ENCODE measurements around the gene HDAC8. TPM values are rescaled to one million over a fixed set of nuclear protein-coding genes. Genes with fewer than 3 reads are reported as not detected.
A peak's percentile ranks its signal among the peaks of the same experiment; 100 is the strongest.

The HDAC8 gene
- polyA plus RNA-seq, 1 donor from 2014 or later, result 54.0 TPM

DNA sequence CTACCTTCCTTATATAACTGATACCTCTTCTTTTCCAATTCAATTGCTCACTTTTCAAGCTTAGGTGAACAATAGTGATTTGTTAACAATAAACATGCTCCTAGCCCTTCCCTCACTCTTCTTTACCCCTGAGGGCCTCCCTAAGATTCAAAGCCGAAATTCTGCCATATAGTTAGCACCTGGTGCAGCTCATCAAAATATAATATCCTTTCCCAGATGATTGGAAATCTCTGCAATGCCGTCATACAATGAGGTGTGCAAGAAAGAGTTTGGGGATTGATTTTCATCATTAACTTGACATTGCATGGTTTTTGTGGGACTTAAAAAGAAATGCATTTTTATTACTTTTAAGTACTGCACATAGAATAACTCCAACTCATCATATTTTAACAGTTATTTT, 95.3 kb downstream of the HDAC8 start:
- no peaks in the 10 kb centered on the region for H3F3A ChIP-seq (ENCODE audit: insufficient read depth, low read length, poor library complexity, severe bottlenecking)
- no peaks in the 10 kb centered on the region for H3K79me2 ChIP-seq (replicated peaks; ENCODE audit: insufficient read depth, low read length)
- H3K9ac ChIP-seq (ENCODE audit: low read length), result no peak overlapping the region
- no peaks in the 10 kb centered on the region for H3K9me3 ChIP-seq (ENCODE audit: low read length)
- TF ChIP-seq EZH2 (IDR thresholded peaks at IDR 0.05; ENCODE audit: borderline replicate concordance, insufficient read depth, low read length, poor library complexity, severe bottlenecking) (no peak), EP300 (conservative IDR thresholded peaks at IDR 0.05; ENCODE audit: poor library complexity, severe bottlenecking) (no peak), MXI1 (conservative IDR thresholded peaks at IDR 0.05; ENCODE audit: poor library complexity, severe bottlenecking) (no peak), RAD21 (conservative IDR thresholded peaks at IDR 0.05) (no peak)
- TF ChIP-seq, protein P1, sequence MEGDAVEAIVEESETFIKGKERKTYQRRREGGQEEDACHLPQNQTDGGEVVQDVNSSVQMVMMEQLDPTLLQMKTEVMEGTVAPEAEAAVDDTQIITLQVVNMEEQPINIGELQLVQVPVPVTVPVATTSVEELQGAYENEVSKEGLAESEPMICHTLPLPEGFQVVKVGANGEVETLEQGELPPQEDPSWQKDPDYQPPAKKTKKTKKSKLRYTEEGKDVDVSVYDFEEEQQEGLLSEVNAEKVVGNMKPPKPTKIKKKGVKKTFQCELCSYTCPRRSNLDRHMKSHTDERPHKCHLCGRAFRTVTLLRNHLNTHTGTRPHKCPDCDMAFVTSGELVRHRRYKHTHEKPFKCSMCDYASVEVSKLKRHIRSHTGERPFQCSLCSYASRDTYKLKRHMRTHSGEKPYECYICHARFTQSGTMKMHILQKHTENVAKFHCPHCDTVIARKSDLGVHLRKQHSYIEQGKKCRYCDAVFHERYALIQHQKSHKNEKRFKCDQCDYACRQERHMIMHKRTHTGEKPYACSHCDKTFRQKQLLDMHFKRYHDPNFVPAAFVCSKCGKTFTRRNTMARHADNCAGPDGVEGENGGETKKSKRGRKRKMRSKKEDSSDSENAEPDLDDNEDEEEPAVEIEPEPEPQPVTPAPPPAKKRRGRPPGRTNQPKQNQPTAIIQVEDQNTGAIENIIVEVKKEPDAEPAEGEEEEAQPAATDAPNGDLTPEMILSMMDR (IDR thresholded peaks at IDR 0.05; ENCODE audit: poor library complexity, severe bottlenecking), result no peak
- H3K4me2 ChIP-seq (ENCODE audit: low read length), result no peak overlapping the region
- H4K20me1 ChIP-seq (ENCODE audit: insufficient read depth), result no peaks in the 10 kb centered on the region
- H3K27me3 ChIP-seq (ENCODE audit: insufficient read depth, low read depth, low read length), result no peaks in the 10 kb centered on the region
- no peaks in the 10 kb centered on the region for H3K36me3 ChIP-seq (ENCODE audit: insufficient read depth, low read length)
- no peak overlapping the region for H3K4me3 ChIP-seq (ENCODE audit: low read length)
- H3K27ac ChIP-seq (ENCODE audit: low read length), result no peak overlapping the region
- no peaks in the 10 kb centered on the region for H3K9me2 ChIP-seq (ENCODE audit: insufficient read depth, low read length)
- H2AFZ ChIP-seq (ENCODE audit: low read depth, low read length), result no peak overlapping the region

DNA sequence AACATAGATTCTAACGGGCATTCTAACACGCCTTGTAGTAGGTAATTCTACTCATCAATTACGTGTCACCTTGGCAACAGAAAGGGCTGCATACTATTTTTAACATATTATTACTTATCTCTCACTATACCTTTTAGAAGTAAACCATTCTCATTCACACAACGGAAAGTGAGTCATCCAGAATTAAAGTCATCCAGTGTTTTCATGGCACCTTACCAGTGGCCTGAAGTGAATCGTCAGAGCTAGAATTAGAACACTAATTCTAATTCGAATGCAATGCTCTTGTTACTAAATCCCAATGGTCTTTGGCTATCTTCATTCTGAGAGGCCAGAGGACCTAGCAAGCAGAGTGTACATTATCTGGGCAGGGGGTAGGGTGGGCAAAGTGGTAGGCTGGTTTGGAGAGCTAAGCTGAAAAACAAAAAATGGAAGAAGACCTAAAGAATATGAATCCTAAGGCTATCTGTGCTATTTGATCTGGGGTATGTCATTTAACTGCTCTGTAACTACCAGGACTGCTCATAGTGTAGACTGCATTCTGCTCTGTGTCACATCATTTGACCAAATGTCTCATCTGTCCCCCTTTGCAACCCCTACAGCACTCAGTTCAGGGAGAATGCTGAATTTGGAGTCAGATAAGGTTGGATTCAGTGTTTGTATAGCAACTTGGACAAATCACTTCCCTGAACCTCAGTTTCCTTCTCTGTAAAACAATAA, 96.5 kb downstream of the HDAC8 start:
- no peaks in the 10 kb centered on the region for H3F3A ChIP-seq (ENCODE audit: insufficient read depth, low read length, poor library complexity, severe bottlenecking)
- no peaks in the 10 kb centered on the region for H3K27me3 ChIP-seq (ENCODE audit: insufficient read depth, low read depth, low read length)

More for the DNA sequence above, 96.5 kb downstream of the HDAC8 start:
- Histone ChIP-seq H2AFZ (ENCODE audit: low read depth, low read length) (no peak overlapping the region), H3K9me2 (ENCODE audit: insufficient read depth, low read length) (no peaks in the 10 kb centered on the region), H3K4me3 (ENCODE audit: low read length) (no peak overlapping the region), H3K9me3 (ENCODE audit: low read length) (no peaks in the 10 kb centered on the region), H3K9ac (ENCODE audit: low read length) (no peak overlapping the region), H3K27ac (ENCODE audit: low read length) (peak overlapping the region; percentile 16), H3K79me2 (replicated peaks; ENCODE audit: insufficient read depth, low read length) (no peaks in the 10 kb centered on the region), H4K20me1 (ENCODE audit: insufficient read depth) (no peaks in the 10 kb centered on the region), H3K4me2 (ENCODE audit: low read length) (no peak overlapping the region), H3K36me3 (ENCODE audit: insufficient read depth, low read length) (no peaks in the 10 kb centered on the region)
- TF ChIP-seq, protein P1 (IDR thresholded peaks at IDR 0.05; ENCODE audit: poor library complexity, severe bottlenecking), result no peak
- TF ChIP-seq EZH2 (IDR thresholded peaks at IDR 0.05; ENCODE audit: borderline replicate concordance, insufficient read depth, low read length, poor library complexity, severe bottlenecking), result no peak
- no peak for TF ChIP-seq TAF1 (IDR thresholded peaks at IDR 0.05; ENCODE audit: low read depth)
- TF ChIP-seq MXI1 (conservative IDR thresholded peaks at IDR 0.05; ENCODE audit: poor library complexity, severe bottlenecking), result no peak
- TF ChIP-seq, protein P2, sequence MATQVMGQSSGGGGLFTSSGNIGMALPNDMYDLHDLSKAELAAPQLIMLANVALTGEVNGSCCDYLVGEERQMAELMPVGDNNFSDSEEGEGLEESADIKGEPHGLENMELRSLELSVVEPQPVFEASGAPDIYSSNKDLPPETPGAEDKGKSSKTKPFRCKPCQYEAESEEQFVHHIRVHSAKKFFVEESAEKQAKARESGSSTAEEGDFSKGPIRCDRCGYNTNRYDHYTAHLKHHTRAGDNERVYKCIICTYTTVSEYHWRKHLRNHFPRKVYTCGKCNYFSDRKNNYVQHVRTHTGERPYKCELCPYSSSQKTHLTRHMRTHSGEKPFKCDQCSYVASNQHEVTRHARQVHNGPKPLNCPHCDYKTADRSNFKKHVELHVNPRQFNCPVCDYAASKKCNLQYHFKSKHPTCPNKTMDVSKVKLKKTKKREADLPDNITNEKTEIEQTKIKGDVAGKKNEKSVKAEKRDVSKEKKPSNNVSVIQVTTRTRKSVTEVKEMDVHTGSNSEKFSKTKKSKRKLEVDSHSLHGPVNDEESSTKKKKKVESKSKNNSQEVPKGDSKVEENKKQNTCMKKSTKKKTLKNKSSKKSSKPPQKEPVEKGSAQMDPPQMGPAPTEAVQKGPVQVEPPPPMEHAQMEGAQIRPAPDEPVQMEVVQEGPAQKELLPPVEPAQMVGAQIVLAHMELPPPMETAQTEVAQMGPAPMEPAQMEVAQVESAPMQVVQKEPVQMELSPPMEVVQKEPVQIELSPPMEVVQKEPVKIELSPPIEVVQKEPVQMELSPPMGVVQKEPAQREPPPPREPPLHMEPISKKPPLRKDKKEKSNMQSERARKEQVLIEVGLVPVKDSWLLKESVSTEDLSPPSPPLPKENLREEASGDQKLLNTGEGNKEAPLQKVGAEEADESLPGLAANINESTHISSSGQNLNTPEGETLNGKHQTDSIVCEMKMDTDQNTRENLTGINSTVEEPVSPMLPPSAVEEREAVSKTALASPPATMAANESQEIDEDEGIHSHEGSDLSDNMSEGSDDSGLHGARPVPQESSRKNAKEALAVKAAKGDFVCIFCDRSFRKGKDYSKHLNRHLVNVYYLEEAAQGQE (IDR thresholded peaks at IDR 0.05; ENCODE audit: borderline replicate concordance), result no peak
- no peak for TF ChIP-seq EP300 (conservative IDR thresholded peaks at IDR 0.05; ENCODE audit: poor library complexity, severe bottlenecking)
- TF ChIP-seq POLR2AphosphoS5 (IDR thresholded peaks at IDR 0.05), result no peak
- no peak for TF ChIP-seq SMC3 (conservative IDR thresholded peaks at IDR 0.05; ENCODE audit: poor library complexity)
- TF ChIP-seq RAD21 (conservative IDR thresholded peaks at IDR 0.05), result no peak

Data from neural cell (in vitro differentiated cells).